ENCODE data around the gene ATPAF2.

ATPAF2 gene

GRCh38 chr17:18038861-18039534 is at the start of gene ATPAF2, which contains the start of gene GID4:
Gene ATPAF2 (minus strand): TSS chr17:18039168. CDS start chr17:18039013, 155 bp downstream.
Gene GID4 (plus strand): TSS chr17:18039408. CDS start chr17:18039465, 57 bp downstream.
- Mint-ChIP-seq H3K36me3 (no peaks in the 10 kb centered on the region), H3K4me1 (peaks cover 64% of the 10 kb centered on the region), H3K4me3 (peak within 1 kb of the TSS; percentile 91), H3K27ac (peak within 1 kb of the TSS; percentile 68), H3K9me3 (no peaks in the 10 kb centered on the region), H3K27me3 (no peaks in the 10 kb centered on the region)
- ATAC-seq, result peak; percentile 95

- H3K27me3 Mint-ChIP-seq, result no peaks in the 10 kb centered on the region
- peak within 1 kb of the TSS; percentile 98 for H3K4me3 Mint-ChIP-seq
- peaks cover 34% of the 10 kb centered on the region for H3K4me1 Mint-ChIP-seq
- H3K27ac Mint-ChIP-seq, result peak within 1 kb of the TSS; percentile 99
- no peaks in the 10 kb centered on the region for H3K9me3 Mint-ChIP-seq
- ATAC-seq, result peak; percentile 92
- peaks cover 6% of the 10 kb centered on the region for H3K36me3 Mint-ChIP-seq
Observed at GRCh38 chr17:18087610-18088491, 48.9 kb upstream of the ATPAF2 start, which contains the start of gene DRG2. Gene DRG2 (plus strand): TSS chr17:18087948. CDS start chr17:18088024, 76 bp downstream.

GRCh38 chr17:18084256-18084655 is 45.3 kb upstream of the ATPAF2 start:
- ATAC-seq, result no peak
- Mint-ChIP-seq H3K36me3 (no peaks in the 10 kb centered on the region), H3K4me1 (peaks cover 20% of the 10 kb centered on the region), H3K27ac (no peak overlapping the region), H3K4me3 (no peak overlapping the region), H3K27me3 (peaks cover 16% of the 10 kb centered on the region), H3K9me3 (no peaks in the 10 kb centered on the region)

GRCh38 chr17:18079543-18079942 is 40.6 kb upstream of the ATPAF2 start:
- Mint-ChIP-seq H3K36me3 (no peaks in the 10 kb centered on the region), H3K27me3 (peaks cover 44% of the 10 kb centered on the region), H3K27ac (no peak overlapping the region), H3K4me1 (no peaks in the 10 kb centered on the region), H3K4me3 (no peak overlapping the region), H3K9me3 (no peaks in the 10 kb centered on the region)
- no peak for ATAC-seq

- Mint-ChIP-seq H3K27me3 (peaks cover 49% of the 10 kb centered on the region), H3K4me3 (no peak overlapping the region), H3K27ac (no peak overlapping the region), H3K36me3 (no peaks in the 10 kb centered on the region), H3K9me3 (no peaks in the 10 kb centered on the region), H3K4me1 (no peaks in the 10 kb centered on the region)
- no peak for ATAC-seq
Observed at GRCh38 chr17:18076936-18077335, 38.0 kb upstream of the ATPAF2 start.

- Mint-ChIP-seq H3K4me1 (no peaks in the 10 kb centered on the region), H3K27me3 (peaks cover 33% of the 10 kb centered on the region), H3K36me3 (no peaks in the 10 kb centered on the region), H3K27ac (no peak overlapping the region), H3K9me3 (no peaks in the 10 kb centered on the region), H3K4me3 (no peak overlapping the region)
- ATAC-seq, result no peak
Observed at GRCh38 chr17:18074566-18075272, 35.8 kb upstream of the ATPAF2 start.

- Mint-ChIP-seq H3K36me3 (no peaks in the 10 kb centered on the region), H3K4me3 (no peak overlapping the region), H3K9me3 (no peaks in the 10 kb centered on the region), H3K4me1 (no peaks in the 10 kb centered on the region), H3K27me3 (peaks cover 26% of the 10 kb centered on the region), H3K27ac (no peak overlapping the region)
- no peak for ATAC-seq
Observed at GRCh38 chr17:18071751-18072150, 32.8 kb upstream of the ATPAF2 start.

- Mint-ChIP-seq H3K27ac (no peak overlapping the region), H3K4me1 (no peaks in the 10 kb centered on the region), H3K9me3 (no peaks in the 10 kb centered on the region), H3K4me3 (no peak overlapping the region), H3K36me3 (peaks cover 7% of the 10 kb centered on the region), H3K27me3 (peaks cover 18% of the 10 kb centered on the region)
- no peak for ATAC-seq
Observed at GRCh38 chr17:18070861-18071340, 31.9 kb upstream of the ATPAF2 start.

GRCh38 chr17:18069101-18069500 is 30.1 kb upstream of the ATPAF2 start:
- Mint-ChIP-seq H3K4me1 (no peaks in the 10 kb centered on the region), H3K9me3 (no peaks in the 10 kb centered on the region), H3K4me3 (no peak overlapping the region), H3K27me3 (peaks cover under 1% of the 10 kb centered on the region), H3K36me3 (peaks cover 24% of the 10 kb centered on the region), H3K27ac (no peak overlapping the region)
- no peak for ATAC-seq

- Mint-ChIP-seq H3K4me1 (no peaks in the 10 kb centered on the region), H3K9me3 (no peaks in the 10 kb centered on the region), H3K36me3 (peaks cover 33% of the 10 kb centered on the region), H3K4me3 (no peak overlapping the region), H3K27me3 (no peaks in the 10 kb centered on the region), H3K27ac (no peak overlapping the region)
- no peak for ATAC-seq
Observed at GRCh38 chr17:18066866-18067265, 27.9 kb upstream of the ATPAF2 start.

GRCh38 chr17:18065546-18065945 is 26.6 kb upstream of the ATPAF2 start:
- Mint-ChIP-seq H3K4me3 (no peak overlapping the region), H3K36me3 (peaks cover 33% of the 10 kb centered on the region), H3K27ac (no peak overlapping the region), H3K9me3 (no peaks in the 10 kb centered on the region), H3K27me3 (no peaks in the 10 kb centered on the region), H3K4me1 (no peaks in the 10 kb centered on the region)
- ATAC-seq, result no peak

- no peak overlapping the region for H3K4me3 Mint-ChIP-seq
- no peaks in the 10 kb centered on the region for H3K27me3 Mint-ChIP-seq
- peaks cover 38% of the 10 kb centered on the region for H3K36me3 Mint-ChIP-seq
- no peak for ATAC-seq
- H3K4me1 Mint-ChIP-seq, result no peaks in the 10 kb centered on the region
- no peaks in the 10 kb centered on the region for H3K9me3 Mint-ChIP-seq
- no peak overlapping the region for H3K27ac Mint-ChIP-seq
Observed at GRCh38 chr17:18064053-18064452, 25.1 kb upstream of the ATPAF2 start.

GRCh38 chr17:18059283-18059682 is 20.3 kb upstream of the ATPAF2 start:
- no peaks in the 10 kb centered on the region for H3K9me3 Mint-ChIP-seq
- no peaks in the 10 kb centered on the region for H3K27me3 Mint-ChIP-seq
- no peak for ATAC-seq
- H3K4me1 Mint-ChIP-seq, result no peaks in the 10 kb centered on the region
- no peak overlapping the region for H3K4me3 Mint-ChIP-seq
- no peak overlapping the region for H3K27ac Mint-ChIP-seq
- peaks cover 47% of the 10 kb centered on the region for H3K36me3 Mint-ChIP-seq

GRCh38 chr17:18056214-18056613 is 17.2 kb upstream of the ATPAF2 start:
- ATAC-seq, result no peak
- H3K36me3 Mint-ChIP-seq, result peaks cover 41% of the 10 kb centered on the region
- no peaks in the 10 kb centered on the region for H3K4me1 Mint-ChIP-seq
- H3K27ac Mint-ChIP-seq, result no peak overlapping the region
- H3K4me3 Mint-ChIP-seq, result no peak overlapping the region
- no peaks in the 10 kb centered on the region for H3K27me3 Mint-ChIP-seq
- H3K9me3 Mint-ChIP-seq, result no peaks in the 10 kb centered on the region

- Mint-ChIP-seq H3K9me3 (no peaks in the 10 kb centered on the region), H3K4me1 (no peaks in the 10 kb centered on the region), H3K27ac (no peak overlapping the region), H3K36me3 (peaks cover 41% of the 10 kb centered on the region), H3K4me3 (no peak overlapping the region), H3K27me3 (no peaks in the 10 kb centered on the region)
- ATAC-seq, result no peak
Observed at GRCh38 chr17:18055597-18055996, 16.6 kb upstream of the ATPAF2 start.

All from stimulated activated memory B cell treated with anti-CD40 and anti-IgM and Interleukin-4, amounts not matched to agents 10 μg/mL and 1 μg/mL and 100 μg/mL, for 72 hours (primary cell).